DMS153 treated with DMSO at 0.1 percent for 48 hours (cell line): ENCODE results near the gene SLC5A3.

Source experiments
- DNase-seq: peaks from one replicate; lab custom pipeline; 2025; ENCODE audit not compliant: unreplicated experiment; lab: John Stamatoyannopoulos, UW

Gene SLC5A3

DNA sequence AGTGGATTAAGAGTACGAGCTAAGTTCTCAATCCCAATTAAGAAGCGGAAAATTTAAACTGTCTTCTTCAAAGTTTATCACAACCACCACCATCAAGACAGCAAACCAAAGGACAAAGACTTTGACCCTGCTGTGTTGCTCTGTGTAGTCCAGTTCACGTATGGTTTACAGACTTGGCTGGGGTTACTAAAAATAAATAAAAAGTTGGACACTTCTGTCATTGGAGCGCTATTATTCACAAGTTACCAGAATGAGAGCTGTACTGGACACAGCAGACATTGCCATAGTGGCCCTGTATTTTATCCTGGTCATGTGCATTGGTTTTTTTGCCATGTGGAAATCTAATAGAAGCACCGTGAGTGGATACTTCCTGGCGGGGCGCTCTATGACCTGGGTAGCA is 21.6 kb downstream of the SLC5A3 start:
- no peak for DNase-seq

- no peak for DNase-seq
Observed at GRCh38 chr21:34097442-34097841, 24.1 kb downstream of the SLC5A3 start.

DNA sequence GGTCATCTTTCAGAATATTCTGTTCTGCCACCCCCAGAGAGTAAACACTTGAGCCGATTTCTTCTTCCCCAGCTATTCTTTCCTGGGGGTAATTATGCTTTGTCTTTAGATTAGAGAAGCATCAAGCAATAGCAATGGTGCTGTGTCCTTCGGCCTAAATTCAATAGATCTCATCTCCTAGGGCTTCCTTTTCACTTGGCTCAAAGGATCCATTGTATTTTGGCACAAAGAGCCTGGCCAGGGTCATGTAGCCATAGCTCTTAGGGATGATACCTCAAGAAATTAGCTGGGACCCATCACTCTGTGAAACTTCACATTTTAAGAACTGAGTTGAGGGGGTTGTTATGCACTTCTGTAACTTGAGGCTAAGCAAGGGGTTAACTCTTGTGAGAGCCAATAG is 27.0 kb downstream of the SLC5A3 start:
- no peak for DNase-seq

- DNase-seq: no peak
Observed at GRCh38 chr21:34100790-34101189, 27.4 kb downstream of the SLC5A3 start.

GRCh38 chr21:34105947-34106541 is 32.7 kb downstream of the SLC5A3 start:
- no peak for DNase-seq

- DNase-seq: no peak
Observed at GRCh38 chr21:34107606-34108005, 34.2 kb downstream of the SLC5A3 start.

DNA sequence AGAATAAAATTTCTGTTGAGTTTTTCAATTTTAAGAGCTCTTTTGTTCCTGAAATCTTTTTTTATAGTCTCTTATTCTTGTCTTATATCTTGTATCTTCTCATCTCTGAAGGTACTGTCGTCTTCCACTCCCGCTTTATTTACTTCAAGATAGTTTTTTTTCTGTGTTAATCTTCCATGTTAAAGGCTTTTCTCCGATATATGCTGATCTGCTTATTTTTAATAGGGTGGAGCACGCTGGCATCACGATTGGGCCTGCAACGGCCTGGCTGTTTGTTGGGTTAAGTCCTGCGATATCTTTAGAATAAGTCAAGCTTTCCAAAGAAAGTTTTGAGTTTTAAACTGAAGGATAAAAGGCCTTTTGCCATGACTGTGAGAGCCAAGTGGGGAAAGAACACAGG is 35.7 kb downstream of the SLC5A3 start:
- no peak for DNase-seq

GRCh38 chr21:34110594-34111202 is 37.3 kb downstream of the SLC5A3 start:
- no peak for DNase-seq

DNA sequence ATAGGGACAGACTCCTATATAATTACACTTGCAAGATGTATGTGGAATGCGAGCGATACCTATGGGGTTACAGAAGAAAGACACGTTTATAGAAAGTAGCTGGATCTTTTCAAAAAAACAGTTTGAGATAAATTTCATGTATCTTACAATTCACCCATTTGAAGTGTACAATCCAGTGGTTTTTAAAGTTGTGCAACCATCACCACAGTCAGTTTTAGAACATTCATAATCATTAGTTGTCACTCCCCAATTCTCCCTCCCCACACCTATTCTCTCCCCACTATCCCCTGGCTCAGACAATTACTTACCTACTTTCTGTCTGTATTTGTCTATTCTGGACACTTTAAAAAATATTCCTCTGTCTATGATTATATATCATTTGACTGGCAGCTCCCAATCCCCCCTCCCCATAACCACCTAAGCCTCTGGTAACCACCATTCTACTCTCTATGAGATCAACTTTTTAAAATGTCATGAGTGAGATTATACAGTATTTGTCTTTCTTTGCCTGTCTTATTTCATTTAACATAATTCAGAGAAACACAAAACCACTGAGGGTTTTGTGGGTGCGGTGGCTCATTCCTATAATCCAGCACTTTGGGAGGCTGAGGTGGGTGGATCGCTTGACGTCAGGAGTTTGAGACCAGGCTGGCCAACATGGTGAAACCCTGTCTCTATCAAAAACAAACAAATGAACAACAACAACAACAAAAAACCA is 39.1 kb downstream of the SLC5A3 start:
- DNase-seq: no peak

DNA sequence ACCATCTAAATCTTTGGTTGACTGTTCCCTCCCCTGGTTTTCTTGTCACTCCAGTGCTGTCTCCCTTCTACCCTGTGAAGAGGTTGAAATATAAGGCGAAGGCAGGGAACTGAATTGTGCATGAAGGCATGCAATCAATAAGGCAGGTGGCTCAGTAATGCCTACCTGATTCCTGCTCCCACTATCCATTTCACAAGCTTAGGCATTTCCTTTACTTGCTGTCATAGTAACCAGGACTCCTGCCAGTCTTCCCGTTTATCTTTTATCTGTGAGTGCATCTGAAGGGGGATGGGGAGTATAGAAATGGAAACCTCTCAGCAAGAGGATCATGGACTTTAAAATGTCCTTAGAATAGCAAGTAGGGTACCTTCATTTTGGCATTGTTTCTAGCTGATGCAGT is 40.5 kb downstream of the SLC5A3 start:
- no peak for DNase-seq

GRCh38 chr21:34115160-34115559 is 41.8 kb downstream of the SLC5A3 start:
- no peak for DNase-seq

GRCh38 chr21:34116569-34116968 is 43.2 kb downstream of the SLC5A3 start:
- DNase-seq: no peak

DNA sequence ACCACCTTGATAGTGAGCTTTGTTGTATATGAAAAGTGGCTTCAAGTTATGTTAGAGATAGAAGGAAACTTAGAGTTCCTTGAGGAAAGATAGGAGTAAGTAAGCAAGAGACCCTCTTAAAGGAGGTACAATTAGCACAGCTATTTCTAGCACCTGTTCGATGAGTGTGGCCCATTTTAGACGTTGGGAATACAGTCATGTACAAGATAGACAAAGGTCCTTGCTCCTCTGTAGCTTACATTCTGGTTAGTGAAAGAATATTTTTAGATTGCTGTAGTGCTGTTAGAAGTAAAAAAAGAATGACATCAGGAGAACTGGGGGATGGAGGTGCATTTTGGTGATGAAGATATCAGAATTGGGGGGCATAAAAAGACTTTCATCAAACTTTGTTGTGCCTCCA is 47.5 kb downstream of the SLC5A3 start:
- no peak for DNase-seq

DNA sequence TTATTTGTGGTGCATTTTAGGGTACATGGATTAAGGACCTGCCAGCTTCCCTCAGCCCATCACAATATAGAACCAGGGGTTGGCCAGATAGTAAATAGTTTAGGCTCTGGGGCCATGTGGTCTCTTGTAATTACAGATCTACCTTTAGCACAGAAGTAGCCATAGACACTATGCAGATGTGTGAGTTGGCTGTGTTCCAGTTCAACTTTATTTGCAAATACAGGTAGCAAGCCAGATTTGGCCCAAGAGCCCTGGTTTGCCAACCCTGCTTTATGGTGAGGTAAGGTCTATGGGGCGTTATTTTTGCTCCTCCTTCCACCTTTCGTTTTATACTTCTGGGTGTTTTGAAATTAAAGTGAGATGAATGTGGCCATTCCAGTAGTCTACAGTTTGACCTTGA is 48.7 kb downstream of the SLC5A3 start:
- no peak for DNase-seq
